MCF 10A (cell line): ENCODE data around the gene PYGL. TPM values are rescaled to one million over a fixed set of nuclear protein-coding genes. Genes with fewer than 3 reads are reported as not detected.

Source experiments
- BruUV-seq: library from RNA; stranded (reverse); fragments of 400-500 nt; replicated peaks from 2 replicates; lab custom pipeline; 2021; lab: Mats Ljungman, UMichigan
- CTCF ChIA-PET: fragments of 300-600 bp; sonication (Branson Sonifier 250); formaldehyde crosslinking; extraction: SDS; loops from one replicate; lab custom pipeline; 2021; ENCODE audit warnings: antibody characterized with exemption, inconsistent platforms; lab: Yijun Ruan, JAX
- POLR2A ChIA-PET: fragments of 300-600, 350-650 bp; sonication (Branson Sonifier 250); formaldehyde crosslinking; extraction: SDS; loops from one replicate; lab custom pipeline; 2020; ENCODE audit warnings: antibody characterized with exemption, inconsistent platforms; lab: Yijun Ruan, JAX
- DNase-seq: peaks from one replicate; pipeline ENCODE4 v3.0.0-alpha.2; 2018; ENCODE audit not compliant: unreplicated experiment
- H3K27ac Mint-ChIP-seq: one replicate; pipeline ENCODE4 v1.8.0; 2022; ENCODE audit warnings: mild to moderate bottlenecking, low read depth, mixed read lengths; ENCODE audit not compliant: unreplicated experiment
- H3K27me3 Mint-ChIP-seq: one replicate; pipeline ENCODE4 v1.8.0; 2022; ENCODE audit warnings: mixed read lengths; ENCODE audit not compliant: insufficient read depth, unreplicated experiment
- H3K36me3 Mint-ChIP-seq: one replicate; pipeline ENCODE4 v1.8.0; 2022; ENCODE audit warnings: mild to moderate bottlenecking, moderate library complexity, mixed read lengths; ENCODE audit not compliant: insufficient read depth, unreplicated experiment
- H3K4me1 Mint-ChIP-seq: one replicate; pipeline ENCODE4 v1.8.0; 2022; ENCODE audit warnings: mixed read lengths; ENCODE audit not compliant: insufficient read depth, unreplicated experiment
- H3K4me3 Mint-ChIP-seq: one replicate; pipeline ENCODE4 v1.8.0; 2022; ENCODE audit warnings: mild to moderate bottlenecking, moderate library complexity, mixed read lengths; ENCODE audit not compliant: unreplicated experiment
- H3K9me3 Mint-ChIP-seq: one replicate; pipeline ENCODE4 v1.8.0; 2022; ENCODE audit warnings: mixed read lengths; ENCODE audit not compliant: unreplicated experiment
- intact Hi-C: fragments of 100-400 bp; cut with micrococcal nuclease; formaldehyde crosslinking; loops from 2 replicates; pipeline ENCODE4 v1.14.1; 2022
- total RNA-seq: library from RNA; stranded (reverse); gene quantifications from 2 replicates; pipeline ENCODE4 v1.2.3, GENCODE V29; 2022
- TF ChIP-seq, protein P1 (sequence below): fragments of 200-600 bp; IDR thresholded peaks from one replicate; pipeline ENCODE4 v1.8.0; 2022; ENCODE audit warnings: antibody characterized with exemption, mild to moderate bottlenecking; ENCODE audit not compliant: unreplicated experiment

The PYGL gene
- total RNA-seq, 1 experiment from 2014 or later = 87.3 TPM

GRCh38 chr14:50937325-50937724, 7.0 kb downstream of the PYGL start:
- no peaks in the 10 kb centered on the region for H3K9me3 Mint-ChIP-seq
- no TSS peak for BruUV-seq
- H3K4me3 Mint-ChIP-seq = no peak overlapping the region
- peak; percentile 59 for DNase-seq
- no peaks in the 10 kb centered on the region for H3K27me3 Mint-ChIP-seq
- intact Hi-C loops = no loop called here
- TF ChIP-seq, protein P1, sequence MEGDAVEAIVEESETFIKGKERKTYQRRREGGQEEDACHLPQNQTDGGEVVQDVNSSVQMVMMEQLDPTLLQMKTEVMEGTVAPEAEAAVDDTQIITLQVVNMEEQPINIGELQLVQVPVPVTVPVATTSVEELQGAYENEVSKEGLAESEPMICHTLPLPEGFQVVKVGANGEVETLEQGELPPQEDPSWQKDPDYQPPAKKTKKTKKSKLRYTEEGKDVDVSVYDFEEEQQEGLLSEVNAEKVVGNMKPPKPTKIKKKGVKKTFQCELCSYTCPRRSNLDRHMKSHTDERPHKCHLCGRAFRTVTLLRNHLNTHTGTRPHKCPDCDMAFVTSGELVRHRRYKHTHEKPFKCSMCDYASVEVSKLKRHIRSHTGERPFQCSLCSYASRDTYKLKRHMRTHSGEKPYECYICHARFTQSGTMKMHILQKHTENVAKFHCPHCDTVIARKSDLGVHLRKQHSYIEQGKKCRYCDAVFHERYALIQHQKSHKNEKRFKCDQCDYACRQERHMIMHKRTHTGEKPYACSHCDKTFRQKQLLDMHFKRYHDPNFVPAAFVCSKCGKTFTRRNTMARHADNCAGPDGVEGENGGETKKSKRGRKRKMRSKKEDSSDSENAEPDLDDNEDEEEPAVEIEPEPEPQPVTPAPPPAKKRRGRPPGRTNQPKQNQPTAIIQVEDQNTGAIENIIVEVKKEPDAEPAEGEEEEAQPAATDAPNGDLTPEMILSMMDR = no peak
- peaks cover 32% of the 10 kb centered on the region for H3K4me1 Mint-ChIP-seq
- CTCF ChIA-PET = interaction anchor here (1.0 to 1.1 kb wide), 2 partner anchors 9 to 282 kb away, joined by 4 read pairs; no protein-coding TSS in a partner anchor
- H3K36me3 Mint-ChIP-seq = peaks cover 35% of the 10 kb centered on the region
- H3K27ac Mint-ChIP-seq = no peak overlapping the region
- POLR2A ChIA-PET = interaction anchor here (0.8 to 1.8 kb wide), 4 partner anchors 9 to 26 kb away, joined by 3 to 7 read pairs (median 4); no protein-coding TSS in a partner anchor

DNA sequence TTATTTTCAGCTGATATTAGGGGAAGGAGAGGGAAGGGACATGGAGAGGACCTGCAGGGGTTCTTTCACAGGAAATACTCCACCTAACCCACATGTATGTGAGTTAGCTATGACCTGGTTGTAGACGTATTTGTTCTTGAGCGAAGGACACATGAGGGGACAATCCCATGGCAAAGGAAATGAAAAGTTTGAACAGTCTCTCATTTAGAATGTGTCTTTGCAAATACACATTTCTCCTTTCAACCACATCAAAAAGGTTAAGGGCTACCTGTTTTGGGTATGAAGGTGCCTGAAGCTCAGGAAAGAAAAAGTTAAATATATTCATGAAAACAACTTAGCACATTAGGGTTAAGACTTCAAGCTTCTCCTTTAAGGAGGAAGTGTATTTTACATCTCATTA, 7.4 kb downstream of the PYGL start:
- no peak overlapping the region for H3K4me3 Mint-ChIP-seq
- DNase-seq = no peak
- peaks cover 39% of the 10 kb centered on the region for H3K36me3 Mint-ChIP-seq
- H3K9me3 Mint-ChIP-seq = no peaks in the 10 kb centered on the region
- no TSS peak for BruUV-seq
- intact Hi-C loops = no loop called here
- CTCF ChIA-PET = interaction anchor here (0.8 to 1.1 kb wide), 3 partner anchors 9 to 282 kb away, joined by 3 to 4 read pairs (median 4); no protein-coding TSS in a partner anchor
- H3K27me3 Mint-ChIP-seq = no peaks in the 10 kb centered on the region
- peaks cover 30% of the 10 kb centered on the region for H3K4me1 Mint-ChIP-seq
- TF ChIP-seq, protein P1 = no peak
- POLR2A ChIA-PET = interaction anchor here (0.6 to 1.8 kb wide), 5 partner anchors 8 to 26 kb away, joined by 3 to 7 read pairs (median 3); no protein-coding TSS in a partner anchor
- no peak overlapping the region for H3K27ac Mint-ChIP-seq

- intact Hi-C loops = no loop called here
- DNase-seq = no peak
- ChIA-PET POLR2A (interaction anchor here (1.8 kb wide), 1 partner anchor 11 kb away, joined by 7 read pairs; no protein-coding TSS in a partner anchor), CTCF (interaction anchor here (0.9 to 1.1 kb wide), 2 partner anchors 9 to 283 kb away, joined by 5 read pairs; partner anchors contain the start of gene PYGL)
- Mint-ChIP-seq H3K27ac (no peak overlapping the region), H3K4me3 (no peak overlapping the region), H3K9me3 (no peaks in the 10 kb centered on the region), H3K36me3 (peaks cover 48% of the 10 kb centered on the region), H3K27me3 (no peaks in the 10 kb centered on the region), H3K4me1 (peaks cover 22% of the 10 kb centered on the region)
- no TSS peak for BruUV-seq
- TF ChIP-seq, protein P1 = no peak
Measured at GRCh38 chr14:50936016-50936340, 8.3 kb downstream of the PYGL start.

DNA sequence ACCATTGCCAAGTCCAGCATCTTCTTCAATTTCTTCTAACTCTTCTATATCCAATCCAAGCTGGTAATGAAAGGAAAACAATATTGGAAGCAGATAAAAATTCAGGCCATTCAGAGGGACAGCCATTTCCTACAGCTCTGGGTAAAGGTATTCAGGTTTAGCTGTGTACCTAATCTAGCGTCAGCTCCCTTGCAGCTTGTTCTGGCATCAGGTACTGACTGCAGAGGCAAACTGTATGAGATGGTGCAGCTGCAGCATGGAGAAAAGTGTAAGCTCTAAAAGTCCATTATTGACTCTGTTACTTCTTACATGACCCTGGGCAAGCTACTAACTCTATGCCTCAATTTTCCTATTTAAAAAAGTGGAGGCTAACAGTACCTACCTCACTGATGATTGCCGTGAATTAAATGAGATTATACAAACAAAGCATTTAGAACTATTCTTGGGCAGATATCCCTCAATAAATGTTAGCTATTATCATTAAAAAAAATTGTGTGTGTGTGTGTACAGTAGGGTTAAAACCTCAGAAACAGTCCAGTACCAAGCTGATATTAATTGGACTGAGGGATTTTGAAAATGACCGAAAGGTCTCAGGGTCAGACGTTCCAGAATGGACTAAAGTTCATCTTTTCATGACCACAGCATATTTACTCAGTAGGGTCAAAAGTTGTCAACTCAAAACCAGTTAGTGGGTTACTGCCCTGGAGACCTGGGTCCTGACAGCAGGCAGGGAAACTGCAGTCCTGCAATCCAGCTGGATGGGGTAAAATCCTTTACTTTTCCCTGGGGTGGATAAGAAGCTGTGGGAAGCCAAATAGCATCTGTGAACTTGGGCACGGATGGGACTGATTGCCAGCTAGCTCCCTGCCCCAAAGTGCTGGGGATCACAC, 8.9 kb downstream of the PYGL start:
- H3K36me3 Mint-ChIP-seq = peaks cover 55% of the 10 kb centered on the region
- H3K4me3 Mint-ChIP-seq = no peak overlapping the region
- ChIA-PET CTCF (interaction anchor here (0.6 to 1.1 kb wide), 4 partner anchors 9 to 1713 kb away, joined by 3 to 5 read pairs (median 4); partner anchors contain the start of gene PYGL), POLR2A (interaction anchor here (0.6 to 1.8 kb wide), 3 partner anchors 8 to 785 kb away, joined by 3 to 7 read pairs (median 3); partner anchors contain the start of gene PYGL)
- no peaks in the 10 kb centered on the region for H3K27me3 Mint-ChIP-seq
- peaks cover 16% of the 10 kb centered on the region for H3K4me1 Mint-ChIP-seq
- no peak for DNase-seq
- H3K9me3 Mint-ChIP-seq = no peaks in the 10 kb centered on the region
- intact Hi-C loops = no loop called here
- TF ChIP-seq, protein P1 = no peak
- no TSS peak for BruUV-seq
- no peak overlapping the region for H3K27ac Mint-ChIP-seq
